MCF 10A (cell line): ENCODE measurements around the gene MMRN1. TPM values are rescaled to one million over a fixed set of nuclear protein-coding genes. Genes with fewer than 3 reads are reported as not detected.

Experiments
- BruUV-seq: library from RNA; stranded (reverse); fragments of 400-500 nt; replicated peaks from 2 replicates; lab custom pipeline; 2021; lab: Mats Ljungman, UMichigan
- CTCF ChIA-PET: fragments of 300-600 bp; sonication (Branson Sonifier 250); formaldehyde crosslinking; extraction: SDS; loops from one replicate; lab custom pipeline; 2021; ENCODE audit warnings: antibody characterized with exemption, inconsistent platforms; lab: Yijun Ruan, JAX
- POLR2A ChIA-PET: fragments of 300-600, 350-650 bp; sonication (Branson Sonifier 250); formaldehyde crosslinking; extraction: SDS; loops from one replicate; lab custom pipeline; 2020; ENCODE audit warnings: antibody characterized with exemption, inconsistent platforms; lab: Yijun Ruan, JAX
- DNase-seq: peaks from one replicate; pipeline ENCODE4 v3.0.0-alpha.2; 2018; ENCODE audit not compliant: unreplicated experiment
- H3K27ac Mint-ChIP-seq: one replicate; pipeline ENCODE4 v1.8.0; 2022; ENCODE audit warnings: mild to moderate bottlenecking, low read depth, mixed read lengths; ENCODE audit not compliant: unreplicated experiment
- H3K27me3 Mint-ChIP-seq: one replicate; pipeline ENCODE4 v1.8.0; 2022; ENCODE audit warnings: mixed read lengths; ENCODE audit not compliant: insufficient read depth, unreplicated experiment
- H3K36me3 Mint-ChIP-seq: one replicate; pipeline ENCODE4 v1.8.0; 2022; ENCODE audit warnings: mild to moderate bottlenecking, moderate library complexity, mixed read lengths; ENCODE audit not compliant: insufficient read depth, unreplicated experiment
- H3K4me1 Mint-ChIP-seq: one replicate; pipeline ENCODE4 v1.8.0; 2022; ENCODE audit warnings: mixed read lengths; ENCODE audit not compliant: insufficient read depth, unreplicated experiment
- H3K4me3 Mint-ChIP-seq: one replicate; pipeline ENCODE4 v1.8.0; 2022; ENCODE audit warnings: mild to moderate bottlenecking, moderate library complexity, mixed read lengths; ENCODE audit not compliant: unreplicated experiment
- H3K9me3 Mint-ChIP-seq: one replicate; pipeline ENCODE4 v1.8.0; 2022; ENCODE audit warnings: mixed read lengths; ENCODE audit not compliant: unreplicated experiment
- CTCF ChIP-seq: fragments of 200-600 bp; IDR thresholded peaks from one replicate; pipeline ENCODE4 v1.8.0; 2022; ENCODE audit warnings: antibody characterized with exemption, mild to moderate bottlenecking; ENCODE audit not compliant: unreplicated experiment
- intact Hi-C: fragments of 100-400 bp; cut with micrococcal nuclease; formaldehyde crosslinking; loops from 2 replicates; pipeline ENCODE4 v1.14.1; 2022
- total RNA-seq: library from RNA; stranded (reverse); gene quantifications from 2 replicates; pipeline ENCODE4 v1.2.3, GENCODE V29; 2022

MMRN1 gene
- total RNA-seq, 1 experiment from 2014 or later = not detected

DNA sequence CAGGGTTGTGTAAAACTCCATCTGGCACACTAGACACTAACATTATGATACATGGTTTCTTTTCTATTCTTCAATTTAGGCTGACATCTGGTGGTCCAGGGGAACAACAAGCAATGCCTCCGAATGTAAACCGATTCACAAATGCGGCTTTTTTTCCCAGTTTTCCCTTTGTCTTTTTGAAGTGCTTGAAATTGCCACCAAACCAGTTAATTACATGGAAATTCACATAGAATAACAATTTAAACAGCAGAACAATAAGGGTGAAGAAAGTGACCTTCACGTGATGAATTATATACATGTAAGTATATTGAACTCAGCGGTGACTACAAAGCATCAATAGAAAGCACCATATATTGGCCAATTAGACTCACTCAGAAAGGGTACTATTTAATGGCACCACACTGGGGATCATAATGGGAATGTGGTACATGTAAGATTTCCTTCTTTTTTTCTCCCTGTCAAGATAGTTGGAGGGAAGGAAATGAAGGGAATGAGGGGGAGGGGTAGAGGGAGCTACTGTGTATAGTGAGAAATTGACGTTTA, 103.9 kb downstream of the MMRN1 start:
- no peak for DNase-seq
- no TSS peak for BruUV-seq
- TF ChIP-seq CTCF = no peak
- POLR2A ChIA-PET = no interaction called here
- intact Hi-C loops = no loop called here
- H3K27ac Mint-ChIP-seq = no peak overlapping the region
- no peak overlapping the region for H3K4me3 Mint-ChIP-seq
- H3K4me1 Mint-ChIP-seq = peaks cover 5% of the 10 kb centered on the region
- no peaks in the 10 kb centered on the region for H3K9me3 Mint-ChIP-seq
- H3K27me3 Mint-ChIP-seq = no peaks in the 10 kb centered on the region
- CTCF ChIA-PET = interaction anchor here (0.6 to 0.7 kb wide), 2 partner anchors 9 to 750 kb away, joined by 3 read pairs; no protein-coding TSS in a partner anchor
- H3K36me3 Mint-ChIP-seq = no peaks in the 10 kb centered on the region

DNA sequence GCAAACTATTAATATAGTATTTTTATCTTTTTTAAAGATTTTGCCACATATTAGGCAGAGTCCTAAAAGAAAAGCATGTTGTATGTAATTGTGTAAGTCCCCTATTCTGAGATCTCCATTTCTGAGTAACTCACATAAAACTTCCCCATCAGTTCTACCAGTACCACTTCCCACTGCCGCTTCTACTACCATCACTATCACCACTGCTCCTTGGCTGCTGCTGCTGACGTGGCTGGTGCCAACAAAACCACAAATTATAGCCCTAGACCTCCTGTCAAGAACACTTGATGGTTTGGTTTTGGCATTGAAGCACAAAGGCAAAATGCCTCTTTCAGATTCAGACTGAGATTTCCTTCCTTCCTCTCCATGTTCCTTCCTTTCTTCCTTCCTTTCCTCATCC, 106.4 kb downstream of the MMRN1 start:
- no peak overlapping the region for H3K27ac Mint-ChIP-seq
- intact Hi-C loops = no loop called here
- no peak for TF ChIP-seq CTCF
- POLR2A ChIA-PET = no interaction called here
- no peaks in the 10 kb centered on the region for H3K27me3 Mint-ChIP-seq
- no peaks in the 10 kb centered on the region for H3K9me3 Mint-ChIP-seq
- H3K4me3 Mint-ChIP-seq = no peak overlapping the region
- CTCF ChIA-PET = no interaction called here
- H3K36me3 Mint-ChIP-seq = no peaks in the 10 kb centered on the region
- no peak for DNase-seq
- BruUV-seq = no TSS peak
- peaks cover 5% of the 10 kb centered on the region for H3K4me1 Mint-ChIP-seq

DNA sequence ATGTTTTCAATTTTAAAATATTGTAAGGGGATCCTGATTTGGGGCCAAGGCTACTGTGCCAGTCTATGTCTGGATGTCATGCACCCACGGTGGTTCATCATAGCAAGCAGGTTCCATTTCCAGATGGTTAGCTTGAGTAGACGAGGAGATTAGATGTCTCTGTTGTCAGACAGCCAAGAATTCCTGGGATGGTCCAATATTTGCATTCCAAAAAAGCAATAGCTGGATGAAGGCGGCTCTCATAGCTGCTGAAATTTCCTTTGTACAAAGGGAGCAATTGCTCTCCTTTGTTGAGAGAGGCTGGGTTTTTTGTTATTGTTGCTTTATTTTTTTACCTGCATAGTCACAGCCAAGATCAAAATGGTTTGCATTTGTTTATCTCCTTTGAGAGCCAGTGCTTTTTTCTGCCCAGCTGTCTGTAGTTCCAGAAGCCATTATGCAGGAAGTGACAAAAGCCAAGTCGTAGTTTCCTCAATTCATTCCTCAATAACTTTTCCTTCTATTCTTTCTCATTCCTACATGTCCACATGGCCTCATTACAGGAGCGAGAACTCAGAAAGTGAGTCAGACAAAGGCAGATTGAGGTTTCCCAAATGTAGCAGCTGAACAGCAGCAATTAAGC, 107.9 kb downstream of the MMRN1 start:
- no peak overlapping the region for H3K27ac Mint-ChIP-seq
- ChIA-PET POLR2A (interaction anchor here (0.7 kb wide), 1 partner anchor 43 kb away, joined by 3 read pairs; no protein-coding TSS in a partner anchor), CTCF (interaction anchor here (0.6 kb wide), 1 partner anchor 45 kb away, joined by 3 read pairs; no protein-coding TSS in a partner anchor)
- H3K4me1 Mint-ChIP-seq = peaks cover under 1% of the 10 kb centered on the region
- intact Hi-C loops = no loop called here
- no peaks in the 10 kb centered on the region for H3K9me3 Mint-ChIP-seq
- H3K4me3 Mint-ChIP-seq = no peak overlapping the region
- TF ChIP-seq CTCF = no peak
- H3K27me3 Mint-ChIP-seq = no peaks in the 10 kb centered on the region
- DNase-seq = no peak
- no TSS peak for BruUV-seq
- no peaks in the 10 kb centered on the region for H3K36me3 Mint-ChIP-seq

Other genes with a start within 250 kb of the MMRN1 start
- 29.1 and 34.8 TPM in 2 replicates for gene SNCA, start 57.7 kb upstream of the MMRN1 start, total RNA-seq
- gene CCSER1, start 232.5 kb downstream of the MMRN1 start, total RNA-seq = 0.63 and 0.74 TPM in 2 replicates